HG02623 (cell line): Measurements from ENCODE around the gene FADS6.

Experiments used
- ATAC-seq: cut with Tn5 transposase; IDR thresholded peaks from one replicate; pipeline ENCODE4 v1.9.1; 2021; ENCODE audit warnings: moderate library complexity; ENCODE audit not compliant: unreplicated experiment

FADS6 gene

GRCh38 chr17:74855323-74855722 lies 38.1 kb downstream of the FADS6 start:
- ATAC-seq = no peak

GRCh38 chr17:74854792-74855191 lies 38.6 kb downstream of the FADS6 start:
- ATAC-seq = no peak

GRCh38 chr17:74853669-74854068 lies 39.8 kb downstream of the FADS6 start:
- no peak for ATAC-seq

GRCh38 chr17:74853048-74853397 lies 40.4 kb downstream of the FADS6 start:
- no peak for ATAC-seq

GRCh38 chr17:74852237-74853047 lies 41.0 kb downstream of the FADS6 start:
- no peak for ATAC-seq

GRCh38 chr17:74851612-74852236 lies 41.7 kb downstream of the FADS6 start:
- no peak for ATAC-seq

- no peak for ATAC-seq
Observed at GRCh38 chr17:74850914-74851313, 42.5 kb downstream of the FADS6 start.

- ATAC-seq = no peak
Observed at GRCh38 chr17:74850310-74850709, 43.1 kb downstream of the FADS6 start.

- no peak for ATAC-seq
Observed at GRCh38 chr17:74848656-74849399, 44.6 kb downstream of the FADS6 start.

- no peak for ATAC-seq
Observed at GRCh38 chr17:74846621-74847020, 46.8 kb downstream of the FADS6 start.

GRCh38 chr17:74843352-74843627 lies 50.1 kb downstream of the FADS6 start:
- ATAC-seq = no peak

- ATAC-seq = no peak
Observed at GRCh38 chr17:74842599-74843351, 50.7 kb downstream of the FADS6 start.

- no peak for ATAC-seq
Observed at GRCh38 chr17:74842146-74842598, 51.3 kb downstream of the FADS6 start.

GRCh38 chr17:74840989-74841666 lies 52.3 kb downstream of the FADS6 start:
- ATAC-seq = no peak

- ATAC-seq = no peak
Observed at GRCh38 chr17:74839990-74840852, 53.2 kb downstream of the FADS6 start.

- no peak for ATAC-seq
Observed at GRCh38 chr17:74838274-74838673, 55.2 kb downstream of the FADS6 start.

- ATAC-seq = no peak
Observed at GRCh38 chr17:74836691-74837467, 56.6 kb downstream of the FADS6 start.

GRCh38 chr17:74836191-74836590 lies 57.2 kb downstream of the FADS6 start:
- ATAC-seq = no peak
